WTC11 (cell line): ENCODE results near the gene CCDC124. TPM values are rescaled to one million over a fixed set of nuclear protein-coding genes. Genes with fewer than 3 reads are reported as not detected.

Experiments
- ATAC-seq: fragments of 200-7000 bp; cut with Tn5 transposase; 2 replicates; pipeline ENCODE4 v1.10.0; 2021; ENCODE audit warnings: mild to moderate bottlenecking, moderate library complexity
- CTCF ChIA-PET: fragments of 300-600 bp; sonication (Branson Sonifier 250); formaldehyde crosslinking; loops from one replicate; lab custom pipeline; 2021; ENCODE audit warnings: antibody characterized with exemption; lab: Charles Lee
- POLR2A ChIA-PET: fragments of 350-600 bp; sonication (Branson Sonifier 250); formaldehyde crosslinking; loops from one replicate; lab custom pipeline; 2021; ENCODE audit warnings: antibody characterized with exemption; lab: Charles Lee
- DNase-seq: peaks from one replicate; pipeline ENCODE4 v3.0.0; 2021; ENCODE audit warnings: low spot score
- H3K27ac Mint-ChIP-seq: 2 replicates; pipeline ENCODE4 v1.8.0; 2021; ENCODE audit warnings: mixed read lengths
- H3K27me3 Mint-ChIP-seq: 2 replicates; pipeline ENCODE4 v1.8.0; 2021; ENCODE audit warnings: low read depth, mild to moderate bottlenecking, moderate library complexity, mixed read lengths
- H3K36me3 Mint-ChIP-seq: 2 replicates; pipeline ENCODE4 v1.8.0; 2021; ENCODE audit warnings: mixed read lengths
- H3K4me1 Mint-ChIP-seq: 2 replicates; pipeline ENCODE4 v1.8.0; 2022; ENCODE audit warnings: mixed read lengths
- H3K4me3 Mint-ChIP-seq: 2 replicates; pipeline ENCODE4 v1.8.0; 2021; ENCODE audit warnings: mild to moderate bottlenecking, moderate library complexity, mixed read lengths
- H3K9me3 Mint-ChIP-seq: 2 replicates; pipeline ENCODE4 v1.8.0; 2021; ENCODE audit warnings: mixed read lengths
- AR ChIP-seq: fragments of 250-450 bp; sonication (Bioruptor Pico); IDR thresholded peaks from 2 replicates; pipeline ENCODE4 v1.9.0; 2021; ENCODE audit warnings: mild to moderate bottlenecking
- ATF1 ChIP-seq: sonication (generic); formaldehyde crosslinking; IDR thresholded peaks from 2 replicates; pipeline ENCODE4 v1.8.1; 2023; ENCODE audit warnings: mild to moderate bottlenecking, moderate library complexity, missing genetic modification reagents
- CBFB ChIP-seq: sonication (generic); formaldehyde crosslinking; IDR thresholded peaks from 2 replicates; pipeline ENCODE4 v1.8.1; 2022; ENCODE audit warnings: mild to moderate bottlenecking, low read depth, missing genetic modification reagents
- E2F4 ChIP-seq: sonication (generic); formaldehyde crosslinking; IDR thresholded peaks from 2 replicates; pipeline ENCODE4 v1.8.1; 2022; ENCODE audit warnings: low read depth, mild to moderate bottlenecking, moderate library complexity, missing genetic modification reagents, borderline replicate concordance
- E2F5 ChIP-seq: sonication (generic); formaldehyde crosslinking; IDR thresholded peaks from 2 replicates; pipeline ENCODE4 v1.8.1; 2022; ENCODE audit warnings: mild to moderate bottlenecking, moderate library complexity, missing genetic modification reagents
- EMX1 ChIP-seq: fragments of 250-450 bp; sonication (Bioruptor Pico); IDR thresholded peaks from 2 replicates; pipeline ENCODE4 v1.8.0; 2021; ENCODE audit warnings: mild to moderate bottlenecking
- FOXJ3 ChIP-seq: sonication (generic); formaldehyde crosslinking; IDR thresholded peaks from 2 replicates; pipeline ENCODE4 v1.9.0; 2021; ENCODE audit warnings: missing genetic modification reagents, mild to moderate bottlenecking, borderline replicate concordance
- FOXK1 ChIP-seq: sonication (generic); formaldehyde crosslinking; IDR thresholded peaks from 2 replicates; pipeline ENCODE4 v1.8.0; 2022; ENCODE audit warnings: mild to moderate bottlenecking, moderate library complexity, missing genetic modification reagents
- JAZF1 ChIP-seq: fragments of 250-450 bp; sonication (Bioruptor Pico); IDR thresholded peaks from 2 replicates; pipeline ENCODE4 v1.9.0; 2021; ENCODE audit warnings: moderate library complexity, mild to moderate bottlenecking, inconsistent platforms
- MXD4 ChIP-seq: fragments of 250-450 bp; sonication (Bioruptor Pico); IDR thresholded peaks from 2 replicates; pipeline ENCODE4 v1.8.0; 2021; ENCODE audit warnings: mild to moderate bottlenecking, moderate library complexity, borderline replicate concordance
- NFATC4 ChIP-seq: fragments of 250-450 bp; sonication (Bioruptor Pico); IDR thresholded peaks from 2 replicates; pipeline ENCODE4 v1.9.0; 2021; ENCODE audit warnings: mild to moderate bottlenecking
- PRDM15 ChIP-seq: sonication (generic); formaldehyde crosslinking; IDR thresholded peaks from 2 replicates; pipeline ENCODE4 v1.8.0; 2022; ENCODE audit warnings: missing genetic modification reagents
- PREB ChIP-seq: sonication (generic); formaldehyde crosslinking; IDR thresholded peaks from 2 replicates; pipeline ENCODE4 v1.8.1; 2022; ENCODE audit warnings: mild to moderate bottlenecking, missing genetic modification reagents, moderate library complexity, borderline replicate concordance
- RELA ChIP-seq: sonication (generic); formaldehyde crosslinking; IDR thresholded peaks from 2 replicates; pipeline ENCODE4 v1.8.1; 2022; ENCODE audit warnings: missing genetic modification reagents, mild to moderate bottlenecking, borderline replicate concordance
- SMAD4 ChIP-seq: sonication (generic); formaldehyde crosslinking; IDR thresholded peaks from 2 replicates; pipeline ENCODE4 v1.8.0; 2022; ENCODE audit warnings: mild to moderate bottlenecking, missing genetic modification reagents
- SP1 ChIP-seq: sonication (generic); formaldehyde crosslinking; conservative IDR thresholded peaks from 2 replicates; pipeline ENCODE4 v1.8.1; 2022; ENCODE audit warnings: missing genetic modification reagents
- TP53 ChIP-seq: sonication (generic); formaldehyde crosslinking; IDR thresholded peaks from 2 replicates; pipeline ENCODE4 v1.8.1; 2023; ENCODE audit warnings: mild to moderate bottlenecking, missing genetic modification reagents
- USF1 ChIP-seq: sonication (generic); formaldehyde crosslinking; IDR thresholded peaks from 2 replicates; pipeline ENCODE4 v1.8.0; 2022; ENCODE audit warnings: mild to moderate bottlenecking, missing genetic modification reagents
- ZBTB43 ChIP-seq: sonication (generic); formaldehyde crosslinking; IDR thresholded peaks from 2 replicates; pipeline ENCODE4 v1.8.1; 2023; ENCODE audit warnings: mild to moderate bottlenecking, missing genetic modification reagents
- ZNF121 ChIP-seq: sonication (generic); formaldehyde crosslinking; IDR thresholded peaks from 2 replicates; pipeline ENCODE4 v1.8.0; 2023; ENCODE audit warnings: missing genetic modification reagents
- ZNF396 ChIP-seq: fragments of 250-450 bp; sonication (Bioruptor Pico); IDR thresholded peaks from 2 replicates; pipeline ENCODE4 v1.8.0; 2021; ENCODE audit warnings: mild to moderate bottlenecking, moderate library complexity, borderline replicate concordance
- ZNF416 ChIP-seq: fragments of 250-450 bp; sonication (Bioruptor Pico); IDR thresholded peaks from 2 replicates; pipeline ENCODE4 v1.9.0; 2021; ENCODE audit warnings: mild to moderate bottlenecking, inconsistent platforms
- total RNA-seq: library from RNA; stranded (reverse); gene quantifications from 3 replicates; pipeline ENCODE4 v1.2.3, GENCODE V29; 2021
- TF ChIP-seq, protein P1 (sequence below): sonication (generic); formaldehyde crosslinking; IDR thresholded peaks from 2 replicates; pipeline ENCODE4 v1.8.0; 2023; ENCODE audit warnings: missing genetic modification reagents

CCDC124 gene
- total RNA-seq, 1 experiment from 2014 or later: 156 TPM

GRCh38 chr19:17969096-17969792 lies 36.4 kb downstream of the CCDC124 start:
- no peak for ATAC-seq
- TF ChIP-seq, protein P1, sequence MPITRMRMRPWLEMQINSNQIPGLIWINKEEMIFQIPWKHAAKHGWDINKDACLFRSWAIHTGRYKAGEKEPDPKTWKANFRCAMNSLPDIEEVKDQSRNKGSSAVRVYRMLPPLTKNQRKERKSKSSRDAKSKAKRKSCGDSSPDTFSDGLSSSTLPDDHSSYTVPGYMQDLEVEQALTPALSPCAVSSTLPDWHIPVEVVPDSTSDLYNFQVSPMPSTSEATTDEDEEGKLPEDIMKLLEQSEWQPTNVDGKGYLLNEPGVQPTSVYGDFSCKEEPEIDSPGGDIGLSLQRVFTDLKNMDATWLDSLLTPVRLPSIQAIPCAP (CRISPR knock-in tag): no peak
- no peak for TF ChIP-seq PREB
- no peak for TF ChIP-seq FOXJ3
- TF ChIP-seq NFATC4: no peak
- TF ChIP-seq JAZF1 (CRISPR knock-in tag): no peak
- no peak for TF ChIP-seq CBFB (CRISPR knock-in tag)
- TF ChIP-seq AR (CRISPR knock-in tag): no peak
- no peak for TF ChIP-seq ZBTB43 (CRISPR knock-in tag)
- no peak for TF ChIP-seq PRDM15 (CRISPR knock-in tag)
- TF ChIP-seq SP1 (CRISPR knock-in tag): no peak
- no peak for TF ChIP-seq ZNF396
- CTCF ChIA-PET: interaction anchor here (1.1 to 1.6 kb wide), 2 partner anchors 27 to 31 kb away, joined by 3 to 5 read pairs; no protein-coding TSS in a partner anchor
- no peak overlapping the region for H3K27ac Mint-ChIP-seq
- DNase-seq: no peak
- H3K4me3 Mint-ChIP-seq: no peak overlapping the region
- H3K4me1 Mint-ChIP-seq: peaks cover 10% of the 10 kb centered on the region
- H3K27me3 Mint-ChIP-seq: peaks cover 14% of the 10 kb centered on the region
- H3K36me3 Mint-ChIP-seq: no peaks in the 10 kb centered on the region
- POLR2A ChIA-PET: interaction anchor here (1.2 kb wide), 1 partner anchor 19 kb away, joined by 5 read pairs; no protein-coding TSS in a partner anchor
- no peaks in the 10 kb centered on the region for H3K9me3 Mint-ChIP-seq

- no peak for ATAC-seq
- no peak overlapping the region for H3K27ac Mint-ChIP-seq
- TF ChIP-seq SMAD4 (CRISPR knock-in tag) (no peak), ZNF121 (CRISPR knock-in tag) (no peak), USF1 (CRISPR knock-in tag) (no peak), E2F4 (CRISPR knock-in tag) (no peak), MXD4 (no peak), EMX1 (CRISPR knock-in tag) (no peak), FOXK1 (no peak), RELA (CRISPR knock-in tag) (no peak), ATF1 (CRISPR knock-in tag) (no peak), TP53 (CRISPR knock-in tag) (no peak), E2F5 (CRISPR knock-in tag) (no peak), ZNF416 (CRISPR knock-in tag) (no peak)
Observed at GRCh38 chr19:17972230-17972629, 39.4 kb downstream of the CCDC124 start.

More at GRCh38 chr19:17972230-17972629, 39.4 kb downstream of the CCDC124 start:
- Mint-ChIP-seq H3K9me3 (no peaks in the 10 kb centered on the region), H3K36me3 (peaks cover 4% of the 10 kb centered on the region; the same call in 1 of the 2 replicates), H3K4me3 (no peak overlapping the region), H3K27me3 (peaks cover 5% of the 10 kb centered on the region), H3K4me1 (peaks cover 6% of the 10 kb centered on the region)
- POLR2A ChIA-PET: no interaction called here
- CTCF ChIA-PET: no interaction called here
- no peak for DNase-seq
